HG02943 (cell line): ENCODE data around the gene GPR89B.
A peak's percentile ranks its signal among the peaks of the same experiment; 100 is the strongest.
"Not testable (repeated sequence)": the region's sequence is repeated elsewhere in the genome, so short reads cannot be mapped to it uniquely, and the experiment has no call there.

Source experiments
- ATAC-seq: cut with Tn5 transposase; IDR thresholded peaks from one replicate; pipeline ENCODE4 v1.9.1; 2021; ENCODE audit warnings: mild to moderate bottlenecking, low read depth, moderate library complexity; ENCODE audit not compliant: unreplicated experiment

GPR89B gene

GRCh38 chr1:147928236-147929132 is at the start of gene GPR89B:
Gene GPR89B, plus strand, starts transcription at chr1:147928420. Its CDS starts 117 bp downstream, at chr1:147928537.
- ATAC-seq: peak; percentile 83

- ATAC-seq: no peak
Observed at GRCh38 chr1:147879911-147880310, 48.3 kb upstream of the GPR89B start.

GRCh38 chr1:147882535-147882934 is 45.7 kb upstream of the GPR89B start:
- no peak for ATAC-seq

- no peak for ATAC-seq
Observed at GRCh38 chr1:147890177-147890790, 37.9 kb upstream of the GPR89B start.

GRCh38 chr1:147891088-147891487 is 37.1 kb upstream of the GPR89B start:
- ATAC-seq: no peak

GRCh38 chr1:147892216-147892615 is 36.0 kb upstream of the GPR89B start:
- ATAC-seq: no peak

- ATAC-seq: no peak
Observed at GRCh38 chr1:147892731-147893214, 35.4 kb upstream of the GPR89B start.

GRCh38 chr1:147895123-147895522 is 33.1 kb upstream of the GPR89B start:
- no peak for ATAC-seq

GRCh38 chr1:147897029-147897752 is 31.0 kb upstream of the GPR89B start:
- no peak for ATAC-seq

- ATAC-seq: no peak
Observed at GRCh38 chr1:147897789-147898188, 30.4 kb upstream of the GPR89B start.

- no peak for ATAC-seq
Observed at GRCh38 chr1:147902253-147902845, 25.9 kb upstream of the GPR89B start, which contains the start of gene GJA8. Gene GJA8, plus strand, starts transcription at chr1:147902795. Its CDS starts 5,161 bp downstream, at chr1:147907956.

GRCh38 chr1:147904726-147905125 is 23.5 kb upstream of the GPR89B start:
- no peak for ATAC-seq

- no peak for ATAC-seq
Observed at GRCh38 chr1:147907786-147908509, 20.3 kb upstream of the GPR89B start.

- ATAC-seq: no peak
Observed at GRCh38 chr1:147912553-147912952, 15.7 kb upstream of the GPR89B start.

- no peak for ATAC-seq
Observed at GRCh38 chr1:147913362-147913942, 14.8 kb upstream of the GPR89B start.

GRCh38 chr1:147919896-147920295 is 8.3 kb upstream of the GPR89B start:
- ATAC-seq: no peak

GRCh38 chr1:147924813-147925212 is 3.4 kb upstream of the GPR89B start:
- ATAC-seq: no peak

- not testable (repeated sequence) for ATAC-seq
Observed at GRCh38 chr1:147927215-147927614, 1.0 kb upstream of the GPR89B start.

GRCh38 chr1:147927689-147928088 is 531 bp upstream of the GPR89B start:
- ATAC-seq: not testable (repeated sequence)
